HG03139 (cell line): ENCODE results near the gene RNU1-1.
"Not testable (repeated sequence)": the region's sequence is repeated elsewhere in the genome, so short reads cannot be mapped to it uniquely, and the experiment has no call there.

Source experiments
- ATAC-seq: cut with Tn5 transposase; IDR thresholded peaks from one replicate; pipeline ENCODE4 v1.9.1; 2021; ENCODE audit not compliant: unreplicated experiment

Gene RNU1-1

GRCh38 chr1:16525769-16526168 is 11.7 kb upstream of the RNU1-1 start:
- ATAC-seq: not testable (repeated sequence)

DNA sequence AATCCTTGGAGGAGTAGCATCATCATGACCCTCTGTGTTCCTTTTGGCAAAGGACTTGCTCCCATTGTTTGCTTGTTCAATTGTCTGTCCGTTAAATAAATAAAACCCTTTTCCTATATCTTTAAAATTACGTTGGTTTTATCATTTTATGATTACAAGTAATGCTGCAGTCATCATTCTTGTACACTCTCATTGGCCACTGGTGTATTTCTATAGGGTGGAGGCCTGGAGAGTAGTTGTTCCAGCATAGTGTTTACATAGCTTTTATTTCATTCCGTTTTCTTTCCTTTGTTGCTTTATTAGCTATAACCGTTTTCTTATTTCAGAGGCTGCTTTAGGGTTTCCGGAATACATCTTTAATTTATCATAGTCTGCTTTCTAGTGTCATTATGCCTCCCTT is 7.6 kb upstream of the RNU1-1 start:
- not testable (repeated sequence) for ATAC-seq

DNA sequence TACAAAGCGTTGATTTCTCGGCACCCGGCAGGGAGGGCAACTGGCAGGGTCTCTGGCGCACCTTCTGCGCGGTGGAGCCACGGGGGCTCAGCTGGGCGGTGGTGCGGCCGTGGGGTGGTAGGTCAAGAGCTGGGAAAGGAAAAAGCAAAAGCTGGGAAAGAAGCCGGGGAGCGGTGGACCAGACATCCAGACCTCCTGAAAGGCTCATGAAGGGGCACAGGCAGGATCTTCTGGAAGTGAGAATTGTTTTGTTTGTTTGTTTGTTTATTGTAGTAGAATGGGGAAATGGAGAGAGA is 7.2 kb upstream of the RNU1-1 start:
- no peak for ATAC-seq

GRCh38 chr1:16520435-16521287 is 6.6 kb upstream of the RNU1-1 start:
- ATAC-seq: not testable (repeated sequence)

DNA sequence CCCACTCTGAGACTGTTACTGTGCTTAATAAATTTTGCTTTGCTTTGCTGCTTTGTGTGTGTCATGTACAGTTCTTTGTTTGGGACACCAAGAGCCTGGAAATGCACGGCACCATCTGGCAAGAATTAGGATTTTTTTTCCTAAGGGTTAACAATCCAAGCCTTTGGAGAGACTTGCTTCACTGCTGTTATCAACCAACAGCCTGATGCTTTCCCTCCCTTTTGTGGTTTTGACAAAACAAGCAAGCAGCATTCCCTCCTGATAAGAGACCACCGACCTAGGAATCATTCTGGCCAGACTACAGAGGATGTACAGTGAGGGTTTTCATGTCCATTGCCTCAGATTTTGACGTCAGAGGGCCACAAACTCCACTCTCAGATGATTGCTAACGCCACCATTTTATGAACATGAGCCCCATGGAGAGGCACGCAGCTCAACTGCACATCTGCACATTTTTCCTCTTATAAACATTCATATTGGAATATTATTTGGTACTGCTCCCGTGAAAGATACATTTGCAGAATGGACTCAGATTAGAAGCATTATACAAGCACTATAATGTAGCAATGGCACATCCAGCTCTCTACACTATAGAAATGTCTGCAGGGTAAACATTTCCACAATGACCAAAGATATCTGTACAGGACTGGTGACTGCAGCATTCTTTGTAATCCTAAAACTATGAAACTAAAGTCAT is 5.3 kb upstream of the RNU1-1 start:
- not testable (repeated sequence) for ATAC-seq

GRCh38 chr1:16518913-16519254 is 4.8 kb upstream of the RNU1-1 start:
- ATAC-seq: not testable (repeated sequence)

GRCh38 chr1:16516694-16517410 is 2.8 kb upstream of the RNU1-1 start:
- not testable (repeated sequence) for ATAC-seq

DNA sequence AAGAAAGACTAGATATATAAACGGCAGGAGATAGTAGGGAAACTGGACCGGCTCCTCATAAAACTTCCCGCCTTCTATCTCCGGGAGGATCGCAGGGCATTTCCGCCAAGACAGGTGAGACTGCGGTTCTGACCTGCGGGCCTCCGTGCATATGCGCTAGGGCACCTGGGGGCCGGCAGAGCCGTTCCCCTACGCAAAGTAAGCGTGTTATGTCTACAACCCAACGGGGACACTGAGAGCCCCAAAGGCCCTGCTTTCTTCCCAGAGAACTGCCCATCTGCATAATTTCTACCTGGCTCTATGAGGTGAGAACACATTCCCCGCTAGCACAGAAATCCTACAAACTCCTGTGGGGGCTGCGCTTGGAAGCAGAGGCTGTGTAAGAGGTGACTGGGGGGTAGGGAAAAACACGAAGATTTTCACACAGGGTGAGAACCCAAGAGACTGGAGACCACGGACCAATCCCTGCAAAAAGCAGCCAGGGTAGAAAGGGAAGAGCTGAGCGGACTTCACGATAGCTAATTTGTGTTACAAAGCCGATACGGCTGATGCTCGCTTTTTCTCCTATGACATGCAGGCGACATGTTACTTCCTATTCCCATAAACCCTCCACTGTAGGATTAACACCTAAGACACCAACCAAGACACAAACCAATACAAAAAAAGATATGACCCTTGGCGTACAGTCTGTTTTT is 526 bp downstream of the RNU1-1 start:
- ATAC-seq: peak; percentile 93

GRCh38 chr1:16512624-16513411 is 1.3 kb downstream of the RNU1-1 start:
- ATAC-seq: not testable (repeated sequence)

- ATAC-seq: not testable (repeated sequence)
Observed at GRCh38 chr1:16511926-16512325, 2.2 kb downstream of the RNU1-1 start.

GRCh38 chr1:16508861-16509445 is 5.1 kb downstream of the RNU1-1 start:
- ATAC-seq: not testable (repeated sequence)

- not testable (repeated sequence) for ATAC-seq
Observed at GRCh38 chr1:16506364-16507136, 7.5 kb downstream of the RNU1-1 start.

GRCh38 chr1:16505870-16506269 is 8.2 kb downstream of the RNU1-1 start:
- not testable (repeated sequence) for ATAC-seq

- ATAC-seq: no peak
Observed at GRCh38 chr1:16503494-16503893, 10.6 kb downstream of the RNU1-1 start.

DNA sequence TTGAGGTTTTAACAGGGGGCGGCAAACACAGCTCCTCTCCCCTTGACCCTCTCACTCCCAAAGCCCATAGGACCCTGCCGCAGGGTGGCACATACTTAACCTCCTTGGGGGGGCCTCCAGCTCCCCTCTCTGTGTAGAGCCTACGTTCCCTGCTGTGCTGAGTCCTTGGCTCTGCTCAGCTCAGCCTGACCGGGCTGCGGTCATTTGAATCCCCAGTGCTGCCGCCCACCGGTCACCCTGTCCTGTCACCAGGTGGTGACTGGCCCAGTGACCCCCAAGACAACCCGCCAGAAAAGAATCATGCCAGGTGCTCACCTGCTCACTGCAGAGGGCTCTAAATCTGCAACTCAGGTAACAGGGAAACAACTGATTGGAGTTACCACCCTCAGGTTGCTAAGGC is 12.6 kb downstream of the RNU1-1 start:
- ATAC-seq: not testable (repeated sequence)

- ATAC-seq: not testable (repeated sequence)
Observed at GRCh38 chr1:16500975-16501374, 13.1 kb downstream of the RNU1-1 start.

GRCh38 chr1:16500466-16500865 is 13.6 kb downstream of the RNU1-1 start:
- ATAC-seq: not testable (repeated sequence)

GRCh38 chr1:16498573-16499413 is 15.3 kb downstream of the RNU1-1 start:
- ATAC-seq: peak; percentile 80
